ENCODE data around the gene NDRG2.

DNA sequence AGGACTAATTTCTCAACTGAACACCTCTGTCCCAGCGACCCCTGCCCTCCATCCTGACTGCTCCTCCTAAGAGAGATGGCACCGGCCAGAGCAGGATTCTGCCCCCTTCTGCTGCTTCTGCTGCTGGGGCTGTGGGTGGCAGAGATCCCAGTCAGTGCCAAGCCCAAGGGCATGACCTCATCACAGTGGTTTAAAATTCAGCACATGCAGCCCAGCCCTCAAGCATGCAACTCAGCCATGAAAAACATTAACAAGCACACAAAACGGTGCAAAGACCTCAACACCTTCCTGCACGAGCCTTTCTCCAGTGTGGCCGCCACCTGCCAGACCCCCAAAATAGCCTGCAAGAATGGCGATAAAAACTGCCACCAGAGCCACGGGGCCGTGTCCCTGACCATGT lies 18.1 kb upstream of the NDRG2 start:
- TF ChIP-seq, protein P1, sequence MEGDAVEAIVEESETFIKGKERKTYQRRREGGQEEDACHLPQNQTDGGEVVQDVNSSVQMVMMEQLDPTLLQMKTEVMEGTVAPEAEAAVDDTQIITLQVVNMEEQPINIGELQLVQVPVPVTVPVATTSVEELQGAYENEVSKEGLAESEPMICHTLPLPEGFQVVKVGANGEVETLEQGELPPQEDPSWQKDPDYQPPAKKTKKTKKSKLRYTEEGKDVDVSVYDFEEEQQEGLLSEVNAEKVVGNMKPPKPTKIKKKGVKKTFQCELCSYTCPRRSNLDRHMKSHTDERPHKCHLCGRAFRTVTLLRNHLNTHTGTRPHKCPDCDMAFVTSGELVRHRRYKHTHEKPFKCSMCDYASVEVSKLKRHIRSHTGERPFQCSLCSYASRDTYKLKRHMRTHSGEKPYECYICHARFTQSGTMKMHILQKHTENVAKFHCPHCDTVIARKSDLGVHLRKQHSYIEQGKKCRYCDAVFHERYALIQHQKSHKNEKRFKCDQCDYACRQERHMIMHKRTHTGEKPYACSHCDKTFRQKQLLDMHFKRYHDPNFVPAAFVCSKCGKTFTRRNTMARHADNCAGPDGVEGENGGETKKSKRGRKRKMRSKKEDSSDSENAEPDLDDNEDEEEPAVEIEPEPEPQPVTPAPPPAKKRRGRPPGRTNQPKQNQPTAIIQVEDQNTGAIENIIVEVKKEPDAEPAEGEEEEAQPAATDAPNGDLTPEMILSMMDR (conservative IDR thresholded peaks at IDR 0.05 in 1 of 2, IDR thresholded peaks at IDR 0.05 in 1 of 2; ENCODE audit: extremely low read depth in 1 of 2, insufficient read depth in 1 of 2, low read depth in 1 of 2, low read length in 2 of 2), result no peak
- TF ChIP-seq EZH2 (IDR thresholded peaks at IDR 0.05; ENCODE audit: borderline replicate concordance, low read length), result no peak
